H9 (cell line): ENCODE results near the gene SMPD4. TPM values are rescaled to one million over a fixed set of nuclear protein-coding genes. Genes with fewer than 3 reads are reported as not detected.
A peak's percentile ranks its signal among the peaks of the same experiment; 100 is the strongest.
"Not testable (repeated sequence)": the region's sequence is repeated elsewhere in the genome, so short reads cannot be mapped to it uniquely, and the experiment has no call there.

Experiments
- DNase-seq: peaks from one replicate; pipeline ENCODE4 v3.0.0-alpha.2; 2017
- H2AFZ ChIP-seq: one replicate; pipeline ENCODE4 v1.6.1; 2013; ENCODE audit warnings: mild to moderate bottlenecking, low read length, control low read depth, moderate library complexity
- H2AK5ac ChIP-seq: 2 replicates; pipeline ENCODE4 v1.6.1; 2013; ENCODE audit warnings: low read length, control low read depth, mixed read lengths; ENCODE audit not compliant: insufficient read length
- H2BK120ac ChIP-seq: one replicate; pipeline ENCODE4 v1.6.1; 2013; ENCODE audit warnings: low read depth, mild to moderate bottlenecking, low read length, control low read depth, inconsistent platforms; ENCODE audit not compliant: poor library complexity, severe bottlenecking
- H2BK12ac ChIP-seq: 2 replicates; pipeline ENCODE4 v1.6.1; 2013; ENCODE audit warnings: low read length, control low read depth, mixed read lengths, low read depth; ENCODE audit not compliant: insufficient read length
- H2BK15ac ChIP-seq: 2 replicates; pipeline ENCODE4 v1.6.1; 2013; ENCODE audit warnings: low read depth, low read length, control low read depth
- H2BK20ac ChIP-seq: one replicate; pipeline ENCODE4 v1.6.1; 2013; ENCODE audit warnings: low read depth, mild to moderate bottlenecking, low read length, control low read depth, inconsistent platforms; ENCODE audit not compliant: poor library complexity, severe bottlenecking
- H2BK5ac ChIP-seq: 2 replicates; pipeline ENCODE4 v1.6.1; 2013; ENCODE audit warnings: low read length, control low read depth, mixed read lengths; ENCODE audit not compliant: insufficient read length
- H3K14ac ChIP-seq: 2 replicates; pipeline ENCODE4 v1.6.1; 2013; ENCODE audit warnings: low read length, control low read depth; ENCODE audit not compliant: insufficient read depth
- H3K18ac ChIP-seq: 2 replicates; pipeline ENCODE4 v1.6.1; 2013; ENCODE audit warnings: low read depth, mild to moderate bottlenecking, mixed read lengths, low read length, control low read depth; ENCODE audit not compliant: insufficient read length
- H3K23ac ChIP-seq: 2 replicates; pipeline ENCODE4 v1.6.1; 2013; ENCODE audit warnings: low read length, control low read depth, mixed read lengths, low read depth; ENCODE audit not compliant: insufficient read length
- H3K23me2 ChIP-seq: 2 replicates; pipeline ENCODE4 v1.6.1; 2013; ENCODE audit warnings: low read depth, mild to moderate bottlenecking, mixed read lengths, low read length, control low read depth; ENCODE audit not compliant: insufficient read length, poor library complexity, severe bottlenecking
- H3K27ac ChIP-seq: 2 replicates; pipeline ENCODE4 v1.5.1; 2013; ENCODE audit warnings: low read length, control low read depth, mixed read lengths, low read depth; ENCODE audit not compliant: insufficient read length
- H3K27me3 ChIP-seq: 2 replicates; pipeline ENCODE4 v1.6.1; 2013; ENCODE audit warnings: low read length, control low read depth, inconsistent platforms; ENCODE audit not compliant: insufficient read depth
- H3K4ac ChIP-seq: 2 replicates; pipeline ENCODE4 v1.6.1; 2013; ENCODE audit warnings: low read depth, mild to moderate bottlenecking, control low read depth, inconsistent platforms, low read length, moderate library complexity
- H3K4me1 ChIP-seq: 2 replicates; pipeline ENCODE4 v1.6.1; 2013; ENCODE audit warnings: low read length, control low read depth, inconsistent platforms; ENCODE audit not compliant: insufficient read depth
- H3K4me2 ChIP-seq: 2 replicates; pipeline ENCODE4 v1.6.1; 2013; ENCODE audit warnings: low read length, control low read depth, mixed read lengths; ENCODE audit not compliant: insufficient read length, insufficient read depth
- H3K56ac ChIP-seq: 2 replicates; pipeline ENCODE4 v1.6.1; 2013; ENCODE audit warnings: low read depth, mild to moderate bottlenecking, mixed read lengths, low read length, control low read depth; ENCODE audit not compliant: insufficient read length
- H3K79me1 ChIP-seq: 2 replicates; pipeline ENCODE4 v1.6.1; 2013; ENCODE audit warnings: low read depth, mild to moderate bottlenecking, moderate library complexity, low read length, control low read depth, inconsistent platforms; ENCODE audit not compliant: insufficient read depth, poor library complexity, severe bottlenecking
- H3K79me2 ChIP-seq: 2 replicates; pipeline ENCODE4 v1.6.1; 2013; ENCODE audit warnings: low read length, control low read depth, inconsistent platforms; ENCODE audit not compliant: insufficient read depth
- H3K9ac ChIP-seq: 2 replicates; pipeline ENCODE4 v1.6.1; 2013; ENCODE audit warnings: low read length, control low read depth, mixed read lengths; ENCODE audit not compliant: insufficient read length; ENCODE audit errors: extremely low read depth
- H3K9me3 ChIP-seq: one replicate; pipeline ENCODE4 v1.6.1; 2013; ENCODE audit warnings: low read depth, low read length, inconsistent platforms; ENCODE audit not compliant: control insufficient read depth
- H3T11ph ChIP-seq: one replicate; pipeline ENCODE4 v1.6.1; 2013; ENCODE audit warnings: mild to moderate bottlenecking, low read length, control low read depth, inconsistent platforms
- H4K20me1 ChIP-seq: one replicate; pipeline ENCODE4 v1.6.1; 2013; ENCODE audit not compliant: control insufficient read depth, insufficient read length, insufficient read depth
- H4K5ac ChIP-seq: 2 replicates; pipeline ENCODE4 v1.6.1; 2013; ENCODE audit warnings: low read depth, mild to moderate bottlenecking, mixed read lengths, low read length, control low read depth; ENCODE audit not compliant: insufficient read length
- H4K8ac ChIP-seq: replicated peaks from 2 replicates; pipeline ENCODE4 v1.6.1; 2013; ENCODE audit warnings: low read length, control low read depth, mixed read lengths, low read depth; ENCODE audit not compliant: insufficient read length
- H4K91ac ChIP-seq: 2 replicates; pipeline ENCODE4 v1.6.1; 2013; ENCODE audit warnings: low read depth, mild to moderate bottlenecking, moderate library complexity, mixed read lengths, low read length, control low read depth; ENCODE audit not compliant: insufficient read length
- H3K27ac Mint-ChIP-seq, 3 experiments: 2 replicates in 2 of 3; 3 replicates in 1 of 3; pipeline ENCODE4 v1.8.0; 2020 to 2021; ENCODE audit warnings: mixed read lengths in 3 of 3, mild to moderate bottlenecking in 1 of 3, moderate library complexity in 1 of 3
- H3K27me3 Mint-ChIP-seq: 2 replicates; pipeline ENCODE4 v1.8.0; 2021; ENCODE audit warnings: low read depth, mild to moderate bottlenecking, moderate library complexity, mixed read lengths
- H3K36me3 Mint-ChIP-seq, 3 experiments: 2 replicates in 2 of 3; 3 replicates in 1 of 3; pipeline ENCODE4 v1.8.0; 2020 to 2021; ENCODE audit warnings: low read depth in 3 of 3, mixed read lengths in 3 of 3; ENCODE audit not compliant: insufficient read depth in 1 of 3
- H3K4me1 Mint-ChIP-seq, 2 experiments: 2 replicates each; pipeline ENCODE4 v1.8.0; 2020; ENCODE audit warnings: mixed read lengths in 2 of 2
- H3K4me3 Mint-ChIP-seq, 2 experiments: 2 replicates in 1 of 2; 3 replicates in 1 of 2; pipeline ENCODE4 v1.8.0; 2020 to 2021; ENCODE audit warnings: mild to moderate bottlenecking in 2 of 2, mixed read lengths in 2 of 2, moderate library complexity in 1 of 2
- H3K9me3 Mint-ChIP-seq, 2 experiments: 2 replicates in 1 of 2; 3 replicates in 1 of 2; pipeline ENCODE4 v1.8.0; 2020; ENCODE audit warnings: mild to moderate bottlenecking in 2 of 2, mixed read lengths in 2 of 2, moderate library complexity in 1 of 2
- WGBS: extraction: QIAGEN DNeasy Blood & Tissue Kit; methylation state at CpG from one replicate; pipeline ENCODE4 v1.1.7; 2013; ENCODE audit warnings: missing lambda C conversion rate, low lambda C conversion rate, mixed read lengths; ENCODE audit not compliant: insufficient read length; ENCODE audit errors: extremely low coverage; 5-methylcytosine and 5-hydroxymethylcytosine counted together
- total RNA-seq: library from RNA; stranded (reverse); gene quantifications from 2 replicates; pipeline ENCODE4 v1.2.1, GENCODE V29; 2021
- TF ChIP-seq, protein P1 (sequence below): fragments of 200-600 bp; sonication (generic); conservative IDR thresholded peaks from 3 replicates; pipeline ENCODE4 v1.8.0; 2021; ENCODE audit warnings: antibody characterized with exemption, mild to moderate bottlenecking

Gene SMPD4
- total RNA-seq, 1 experiment from 2014 or later = 105 TPM

- not testable (repeated sequence) for H3K4me3 Mint-ChIP-seq, H3K79me2 ChIP-seq, H3K4me1 Mint-ChIP-seq, H2BK120ac ChIP-seq, H3K9ac ChIP-seq, H2BK5ac ChIP-seq, H3K4me2 ChIP-seq, H3K27me3 Mint-ChIP-seq, H3K23me2 ChIP-seq, H3K18ac ChIP-seq, H3K79me1 ChIP-seq, H3K14ac ChIP-seq, H2BK20ac ChIP-seq, H3K4ac ChIP-seq, H4K5ac ChIP-seq, H2AK5ac ChIP-seq, H3K27me3 ChIP-seq, H3K27ac ChIP-seq, H3K9me3 ChIP-seq, H3K56ac ChIP-seq, H3K9me3 Mint-ChIP-seq, H4K8ac ChIP-seq, H4K20me1 ChIP-seq, H3T11ph ChIP-seq, H3K4me1 ChIP-seq, H3K23ac ChIP-seq, H2BK15ac ChIP-seq, H2BK12ac ChIP-seq, H2AFZ ChIP-seq
- H3K27ac Mint-ChIP-seq = peak overlapping the region in 1 of 3 experiments; percentile 52; a peak in 2 of 7 replicates
- peak; percentile 74 for DNase-seq
- H3K36me3 Mint-ChIP-seq = peaks cover 8 to 53% (median 39%) of the 10 kb centered on the region in 3 experiments; a peak in 6 of 7 replicates
- H4K91ac ChIP-seq = peak overlapping the region; percentile 19
- no CpG with 5 or more reads among the region's 16 CpGs for WGBS
- TF ChIP-seq, protein P1, sequence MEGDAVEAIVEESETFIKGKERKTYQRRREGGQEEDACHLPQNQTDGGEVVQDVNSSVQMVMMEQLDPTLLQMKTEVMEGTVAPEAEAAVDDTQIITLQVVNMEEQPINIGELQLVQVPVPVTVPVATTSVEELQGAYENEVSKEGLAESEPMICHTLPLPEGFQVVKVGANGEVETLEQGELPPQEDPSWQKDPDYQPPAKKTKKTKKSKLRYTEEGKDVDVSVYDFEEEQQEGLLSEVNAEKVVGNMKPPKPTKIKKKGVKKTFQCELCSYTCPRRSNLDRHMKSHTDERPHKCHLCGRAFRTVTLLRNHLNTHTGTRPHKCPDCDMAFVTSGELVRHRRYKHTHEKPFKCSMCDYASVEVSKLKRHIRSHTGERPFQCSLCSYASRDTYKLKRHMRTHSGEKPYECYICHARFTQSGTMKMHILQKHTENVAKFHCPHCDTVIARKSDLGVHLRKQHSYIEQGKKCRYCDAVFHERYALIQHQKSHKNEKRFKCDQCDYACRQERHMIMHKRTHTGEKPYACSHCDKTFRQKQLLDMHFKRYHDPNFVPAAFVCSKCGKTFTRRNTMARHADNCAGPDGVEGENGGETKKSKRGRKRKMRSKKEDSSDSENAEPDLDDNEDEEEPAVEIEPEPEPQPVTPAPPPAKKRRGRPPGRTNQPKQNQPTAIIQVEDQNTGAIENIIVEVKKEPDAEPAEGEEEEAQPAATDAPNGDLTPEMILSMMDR = peak; percentile 74
Measured at GRCh38 chr2:130155956-130156623, 25.3 kb downstream of the SMPD4 start.
